Smooth muscle cell of bladder (primary cell): Measurements from ENCODE around the gene SLAMF6. TPM values are rescaled to one million over a fixed set of nuclear protein-coding genes. Genes with fewer than 3 reads are reported as not detected.

Source experiments
- total RNA-seq: library from RNA; depleted of rRNA; stranded (reverse); fragments of >200 nt; gene quantifications from 2 replicates; pipeline ENCODE4 v1.2.3, GENCODE V29; 2014

Gene SLAMF6
- total RNA-seq = not detected in 2 replicates

DNA sequence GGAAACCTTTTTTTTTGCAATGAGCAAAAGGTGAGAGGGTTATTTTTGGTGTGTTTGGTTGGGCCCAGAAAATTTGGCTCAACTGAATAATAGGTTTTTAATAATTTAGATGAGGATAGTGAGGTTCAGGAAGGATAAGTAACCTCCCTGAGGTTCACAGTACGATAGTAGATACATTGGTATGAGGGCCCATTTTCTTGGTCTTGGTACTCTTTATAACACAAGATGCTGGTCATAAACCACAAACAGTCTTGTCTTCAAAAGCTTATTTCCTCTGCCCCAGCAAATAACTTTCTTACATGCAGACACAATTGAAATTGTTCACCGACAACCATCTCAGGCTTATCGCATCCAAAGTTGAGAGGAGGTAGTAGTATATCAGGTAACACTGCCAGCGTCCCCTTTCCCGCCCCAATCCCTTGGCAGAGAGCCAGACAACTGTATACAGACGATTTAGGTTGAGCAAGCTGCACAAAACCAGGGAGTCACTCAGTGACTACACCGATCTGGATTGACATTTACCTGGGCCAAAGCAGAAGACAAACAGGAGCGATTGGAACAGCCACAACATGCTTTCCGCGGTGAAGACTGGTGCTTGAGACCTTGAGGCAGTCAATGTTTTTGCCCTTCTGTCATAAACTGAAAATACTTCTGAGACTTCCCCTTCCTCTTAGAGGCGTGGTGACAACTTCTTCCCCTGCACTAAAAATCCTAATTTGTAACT is at the start of gene SLAMF6:
Gene SLAMF6 (minus strand): TSS at position 634 of the 724 bp plus-strand sequence. CDS start 63 bp downstream, at position 571.

Other genes with a start within 250 kb of the SLAMF6 start
- gene PEX19, start 238.1 kb downstream of the SLAMF6 start, total RNA-seq = 46.0 and 47.5 TPM in 2 replicates
- gene COPA, start 180.0 kb downstream of the SLAMF6 start, total RNA-seq = 361 and 396 TPM in 2 replicates
- gene NCSTN, start 179.9 kb downstream of the SLAMF6 start, total RNA-seq = 83.9 and 89.6 TPM in 2 replicates
- under 0.01 TPM in 1 of 2 replicates, not detected in the other for gene NHLH1, start 156.2 kb downstream of the SLAMF6 start, total RNA-seq
- gene VANGL2, start 122.7 kb downstream of the SLAMF6 start, total RNA-seq = not detected in 2 replicates
- not detected in 2 replicates for gene CD84, start 56.2 kb upstream of the SLAMF6 start, total RNA-seq
- not detected in 2 replicates for gene SLAMF1, start 123.8 kb upstream of the SLAMF6 start, total RNA-seq
- not detected in 2 replicates for gene CD48, start 188.6 kb upstream of the SLAMF6 start, total RNA-seq
- gene SLAMF7, start 216.0 kb upstream of the SLAMF6 start, total RNA-seq = not detected in 2 replicates